Thyroid gland (tissue), 4 donors: Measurements from ENCODE around the gene STUM. TPM values are rescaled to one million over a fixed set of nuclear protein-coding genes. Genes with fewer than 3 reads are reported as not detected.

Source experiments
- DNase-seq, 2 donors: peaks; one replicate each; pipeline ENCODE4 v3.0.0-alpha.2; 2019
- H3K27ac ChIP-seq, 3 donors: fragments of 200-600 bp; sonication (generic); 1 replicate in 2 of 3; 2 replicates in 1 of 3; pipeline ENCODE4 v1.5.1; 2016 to 2019; ENCODE audit warnings: mild to moderate bottlenecking in 1 of 3, moderate library complexity in 1 of 3
- H3K27me3 ChIP-seq: fragments of 200-600 bp; sonication (generic); one replicate; pipeline ENCODE4 v1.5.1; 2019
- H3K36me3 ChIP-seq, 2 donors: fragments of 200-600 bp; sonication (generic); one replicate each; pipeline ENCODE4 v1.5.1; 2016 to 2019
- H3K4me1 ChIP-seq, 2 donors: fragments of 200-600 bp; sonication (generic); one replicate each; pipeline ENCODE4 v1.5.1; 2017 to 2019
- H3K4me3 ChIP-seq, 3 donors: fragments of 200-600 bp; sonication (generic); replicated peaks in 1 of 3; 1 replicate in 2 of 3; 2 replicates in 1 of 3; pipeline ENCODE4 v1.5.1; 2016; ENCODE audit warnings: mild to moderate bottlenecking in 1 of 3
- H3K9me3 ChIP-seq: fragments of 200-600 bp; sonication (generic); one replicate; pipeline ENCODE4 v1.5.1; 2017
- CTCF ChIP-seq, 6 experiments: fragments of 200-600 bp in 3 of 6; fragments of 450-650 bp in 3 of 6; sonication (generic) in 3 of 6; IDR thresholded peaks; one replicate each; pipeline ENCODE4 v1.5.1; 2016 to 2019; ENCODE audit warnings: antibody characterized with exemption in 6 of 6, mild to moderate bottlenecking in 2 of 6, inconsistent platforms in 1 of 6, moderate library complexity in 1 of 6
- POLR2A ChIP-seq, 2 donors: fragments of 450-650 bp; IDR thresholded peaks; one replicate each; pipeline ENCODE4 v1.6.1; 2017; ENCODE audit warnings: antibody characterized with exemption in 2 of 2, mild to moderate bottlenecking in 2 of 2, moderate library complexity in 1 of 2
- WGBS, 2 donors: methylation state at CpG; one replicate each; pipeline ENCODE4 v1.1.5; 2017; 5-methylcytosine and 5-hydroxymethylcytosine counted together
- intact Hi-C: fragments of 100-400 bp; cut with DNase I; formaldehyde crosslinking; loops from one replicate; pipeline ENCODE4 v1.15.1; 2023
- total RNA-seq, 4 donors: library from RNA; depleted of rRNA; stranded (reverse); fragments of >200 nt; gene quantifications; one replicate each; pipeline ENCODE4 v1.2.3, GENCODE V29; 2016

Gene STUM
- total RNA-seq, 4 donors from 2014 or later, result 0.22 to 1.1 (median 0.48) TPM

GRCh38 chr1:226654046-226654667 lies 105.6 kb downstream of the STUM start:
- H3K27ac ChIP-seq, result peak overlapping the region in 2 of 3 donors; percentile 3 to 19
- DNase-seq, result no peak
- TF ChIP-seq CTCF (IDR thresholded peaks at IDR 0.05), result no peak
- no peak for TF ChIP-seq POLR2A (IDR thresholded peaks at IDR 0.05)
- no peak overlapping the region for H3K4me3 ChIP-seq
- intact Hi-C loops, result no loop called here
- no peaks in the 10 kb centered on the region for H3K36me3 ChIP-seq
- 53 to 56% methylated on average over 8 of the region's 8 CpGs for WGBS, 2 donors
- peaks cover 22 to 51% of the 10 kb centered on the region in 2 donors for H3K4me1 ChIP-seq
- H3K9me3 ChIP-seq, result no peaks in the 10 kb centered on the region
- H3K27me3 ChIP-seq, result no peaks in the 10 kb centered on the region

- no peaks in the 10 kb centered on the region for H3K27me3 ChIP-seq
- H3K36me3 ChIP-seq, result no peaks in the 10 kb centered on the region
- DNase-seq, result no peak
- peak overlapping the region in 2 of 3 donors; percentile 3 to 19 for H3K27ac ChIP-seq
- no peak overlapping the region for H3K4me3 ChIP-seq
- TF ChIP-seq POLR2A (IDR thresholded peaks at IDR 0.05) (no peak), CTCF (IDR thresholded peaks at IDR 0.05) (no peak)
- WGBS, 2 donors, result 69 to 70% methylated on average over 8 of the region's 8 CpGs
- H3K9me3 ChIP-seq, result no peaks in the 10 kb centered on the region
- H3K4me1 ChIP-seq, result peaks cover 22 to 56% of the 10 kb centered on the region in 2 donors
- intact Hi-C loops, result no loop called here
These were observed 106.1 kb downstream of the STUM start for GRCh38 chr1:226654668-226655055.

GRCh38 chr1:226655251-226656163 lies 106.9 kb downstream of the STUM start:
- no peak overlapping the region for H3K4me3 ChIP-seq
- H3K36me3 ChIP-seq, result no peaks in the 10 kb centered on the region
- H3K27me3 ChIP-seq, result no peaks in the 10 kb centered on the region
- no peak for TF ChIP-seq CTCF (IDR thresholded peaks at IDR 0.05)
- peak overlapping the region in 1 of 3 donors; percentile 47 for H3K27ac ChIP-seq
- 82 to 94% methylated on average over 11 of the region's 12 CpGs for WGBS, 2 donors
- peaks cover 22 to 61% of the 10 kb centered on the region in 2 donors for H3K4me1 ChIP-seq
- intact Hi-C loops, result no loop called here
- DNase-seq, result no peak
- no peaks in the 10 kb centered on the region for H3K9me3 ChIP-seq

- peaks cover 27 to 67% of the 10 kb centered on the region in 2 donors for H3K4me1 ChIP-seq
These were observed 107.6 kb downstream of the STUM start for GRCh38 chr1:226656201-226656600.

More at GRCh38 chr1:226656201-226656600, 107.6 kb downstream of the STUM start:
- intact Hi-C loops, result no loop called here
- DNase-seq, result peak; percentile 36 to 41
- TF ChIP-seq CTCF (IDR thresholded peaks at IDR 0.05), result no peak
- peak overlapping the region in 2 of 3 donors; percentile 47 to 50 for H3K27ac ChIP-seq
- no peaks in the 10 kb centered on the region for H3K36me3 ChIP-seq
- H3K9me3 ChIP-seq, result no peaks in the 10 kb centered on the region
- H3K4me3 ChIP-seq, result no peak overlapping the region
- H3K27me3 ChIP-seq, result no peaks in the 10 kb centered on the region
- WGBS, 2 donors, result 42 to 66% methylated on average over 3 of the region's 4 CpGs
